Suprapubic skin (tissue), 4 donors: ENCODE measurements around the gene LRRC61. TPM values are rescaled to one million over a fixed set of nuclear protein-coding genes. Genes with fewer than 3 reads are reported as not detected.
A peak's percentile ranks its signal among the peaks of the same experiment; 100 is the strongest.

Source experiments
- DNase-seq, 2 donors: peaks; one replicate each; pipeline ENCODE4 v3.0.0-alpha.2; 2019; ENCODE audit warnings: low spot score in 2 of 2
- H3K27ac ChIP-seq: fragments of 200-600 bp; sonication (generic); one replicate; pipeline ENCODE4 v1.5.1; 2019
- H3K27me3 ChIP-seq: fragments of 200-600 bp; sonication (generic); one replicate; pipeline ENCODE4 v1.5.1; 2019
- H3K36me3 ChIP-seq: fragments of 200-600 bp; sonication (generic); one replicate; pipeline ENCODE4 v1.5.1; 2019
- H3K4me1 ChIP-seq: fragments of 200-600 bp; sonication (generic); one replicate; pipeline ENCODE4 v1.5.1; 2019
- H3K4me3 ChIP-seq: fragments of 200-600 bp; sonication (generic); one replicate; pipeline ENCODE4 v1.5.1; 2019; ENCODE audit warnings: mild to moderate bottlenecking
- H3K9me3 ChIP-seq: fragments of 200-600 bp; sonication (generic); one replicate; pipeline ENCODE4 v1.5.1; 2019
- CTCF ChIP-seq, 2 donors: fragments of 200-600 bp in 1 of 2; fragments of 450-650 bp in 1 of 2; sonication (generic) in 1 of 2; IDR thresholded peaks; one replicate each; pipeline ENCODE4 v1.5.1; 2016 to 2019; ENCODE audit warnings: antibody characterized with exemption in 2 of 2, mild to moderate bottlenecking in 1 of 2, moderate library complexity in 1 of 2
- EP300 ChIP-seq: sonication (generic); formaldehyde crosslinking; IDR thresholded peaks from one replicate; pipeline ENCODE4 v1.6.1; 2017; ENCODE audit warnings: antibody characterized with exemption
- POLR2A ChIP-seq, 2 donors: fragments of 450-650 bp; IDR thresholded peaks; one replicate each; pipeline ENCODE4 v1.6.1; 2017; ENCODE audit warnings: antibody characterized with exemption in 2 of 2, mild to moderate bottlenecking in 2 of 2, moderate library complexity in 2 of 2
- POLR2AphosphoS5 ChIP-seq, 3 donors: sonication (generic); formaldehyde crosslinking; IDR thresholded peaks; one replicate each; pipeline ENCODE4 v1.6.1; 2017; ENCODE audit warnings: antibody characterized with exemption in 3 of 3
- whole genome bisulfite sequencing: methylation state at CpG from one replicate; pipeline ENCODE4 v1.1.5; 2018; 5-methylcytosine and 5-hydroxymethylcytosine counted together
- total RNA-seq, 4 donors: library from RNA; depleted of rRNA; stranded (reverse); fragments of >200 nt; gene quantifications; one replicate each; pipeline ENCODE4 v1.1.0, GENCODE V29; 2016

Gene LRRC61
- total RNA-seq, 4 donors from 2014 or later, result 7.9 to 29.0 (median 22.5) TPM

- 97% methylated on average over 27 of the region's 30 CpGs for WGBS
- H3K36me3 ChIP-seq, result peaks cover 32% of the 10 kb centered on the region
- no peak overlapping the region for H3K4me3 ChIP-seq
- no peak for DNase-seq
- H3K9me3 ChIP-seq, result no peaks in the 10 kb centered on the region
- H3K4me1 ChIP-seq, result peaks cover 69% of the 10 kb centered on the region
- TF ChIP-seq POLR2AphosphoS5 (IDR thresholded peaks at IDR 0.05) (no peak), POLR2A (IDR thresholded peaks at IDR 0.05) (no peak), CTCF (IDR thresholded peaks at IDR 0.05) (no peak), EP300 (no peak)
- H3K27me3 ChIP-seq, result no peaks in the 10 kb centered on the region
- no peak overlapping the region for H3K27ac ChIP-seq
These were observed 48.8 kb downstream of the LRRC61 start for GRCh38 chr7:150371996-150372270.

- Histone ChIP-seq H3K36me3 (peaks cover 32% of the 10 kb centered on the region), H3K27me3 (no peaks in the 10 kb centered on the region), H3K27ac (no peak overlapping the region), H3K9me3 (no peaks in the 10 kb centered on the region), H3K4me1 (peaks cover 66% of the 10 kb centered on the region), H3K4me3 (no peak overlapping the region)
- DNase-seq, result no peak
- TF ChIP-seq CTCF (IDR thresholded peaks at IDR 0.05), result no peak
- TF ChIP-seq POLR2A (IDR thresholded peaks at IDR 0.05), result no peak
- 83% methylated on average over 23 of the region's 79 CpGs for WGBS
These were observed 49.3 kb downstream of the LRRC61 start for GRCh38 chr7:150372271-150373048.

GRCh38 chr7:150373049-150373801 lies 50.1 kb downstream of the LRRC61 start:
- DNase-seq, result no peak
- Histone ChIP-seq H3K36me3 (peaks cover 32% of the 10 kb centered on the region), H3K27me3 (no peaks in the 10 kb centered on the region), H3K9me3 (no peaks in the 10 kb centered on the region), H3K4me3 (no peak overlapping the region), H3K27ac (no peak overlapping the region), H3K4me1 (peaks cover 65% of the 10 kb centered on the region)
- 67% methylated on average over 21 of the region's 21 CpGs for WGBS
- TF ChIP-seq CTCF (IDR thresholded peaks at IDR 0.05) (no peak), POLR2A (IDR thresholded peaks at IDR 0.05) (no peak), POLR2AphosphoS5 (IDR thresholded peaks at IDR 0.05) (no peak), EP300 (no peak)

- TF ChIP-seq EP300 (no peak), POLR2AphosphoS5 (IDR thresholded peaks at IDR 0.05) (no peak), CTCF (IDR thresholded peaks at IDR 0.05) (no peak), POLR2A (IDR thresholded peaks at IDR 0.05) (no peak)
- no peak overlapping the region for H3K27ac ChIP-seq
- H3K4me1 ChIP-seq, result peaks cover 71% of the 10 kb centered on the region
- no peaks in the 10 kb centered on the region for H3K27me3 ChIP-seq
- H3K4me3 ChIP-seq, result no peak overlapping the region
- DNase-seq, result no peak
- H3K36me3 ChIP-seq, result peaks cover 32% of the 10 kb centered on the region
- WGBS, result 100% methylated on average over 3 of the region's 4 CpGs
- no peaks in the 10 kb centered on the region for H3K9me3 ChIP-seq
These were observed 50.9 kb downstream of the LRRC61 start for GRCh38 chr7:150374026-150374425.

GRCh38 chr7:150374472-150374871 lies 51.3 kb downstream of the LRRC61 start:
- DNase-seq, result peak in 1 of 2 donors; percentile 11
- Histone ChIP-seq H3K27ac (no peak overlapping the region), H3K4me3 (no peak overlapping the region), H3K27me3 (no peaks in the 10 kb centered on the region), H3K4me1 (peaks cover 68% of the 10 kb centered on the region), H3K9me3 (no peaks in the 10 kb centered on the region), H3K36me3 (peaks cover 32% of the 10 kb centered on the region)
- TF ChIP-seq POLR2AphosphoS5 (IDR thresholded peaks at IDR 0.05), result no peak
- WGBS, result 100% methylated on average over 4 of the region's 5 CpGs
